ENCODE results near the gene CARMIL1. TPM values are rescaled to one million over a fixed set of nuclear protein-coding genes. Genes with fewer than 3 reads are reported as not detected.

CARMIL1 gene
- total RNA-seq, 1 donor from 2014 or later, result 30.4 TPM

- no peak overlapping the region for H3K27ac ChIP-seq
- H3K4me3 ChIP-seq, result no peak overlapping the region
- H3K27me3 ChIP-seq (ENCODE audit: low read depth), result no peaks in the 10 kb centered on the region
- ATAC-seq, result no peak
- no peaks in the 10 kb centered on the region for H3K9me3 ChIP-seq
- intact Hi-C loops (cut with DNase I), result no loop called here
- H3K4me1 ChIP-seq, result no peaks in the 10 kb centered on the region
- DNase-seq, result no peak
- H3K36me3 ChIP-seq, result no peaks in the 10 kb centered on the region
- TF ChIP-seq CTCF (IDR thresholded peaks at IDR 0.05), result no peak
Measured at GRCh38 chr6:25250878-25251277, 28.3 kb upstream of the CARMIL1 start.

DNA sequence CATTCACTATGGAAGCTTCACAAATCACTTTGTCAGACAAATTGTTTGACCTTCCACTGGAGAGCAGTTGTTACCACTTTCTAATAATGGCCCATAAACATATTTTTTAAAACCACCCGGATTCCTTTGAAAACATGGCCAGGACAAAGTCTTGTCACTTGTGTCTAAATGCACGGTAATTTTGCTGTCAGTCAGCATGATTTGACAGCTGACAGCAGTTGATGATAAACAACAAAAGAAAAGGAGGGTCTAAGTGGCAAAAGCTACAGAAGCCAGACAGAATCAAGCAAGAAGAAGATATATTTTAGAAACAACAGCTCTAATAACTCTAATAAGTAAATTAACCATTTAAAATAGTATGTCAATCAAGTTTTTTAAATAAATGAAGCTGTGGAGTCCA is 27.7 kb upstream of the CARMIL1 start:
- H3K36me3 ChIP-seq, result no peaks in the 10 kb centered on the region
- no peaks in the 10 kb centered on the region for H3K9me3 ChIP-seq
- intact Hi-C loops (cut with DNase I), result no loop called here
- ATAC-seq (no peak), DNase-seq (no peak)
- H3K4me3 ChIP-seq, result no peak overlapping the region
- H3K4me1 ChIP-seq, result no peaks in the 10 kb centered on the region
- H3K27ac ChIP-seq, result no peak overlapping the region
- no peak for TF ChIP-seq CTCF (IDR thresholded peaks at IDR 0.05)
- no peaks in the 10 kb centered on the region for H3K27me3 ChIP-seq (ENCODE audit: low read depth)

GRCh38 chr6:25253351-25253750 is 25.8 kb upstream of the CARMIL1 start:
- no peak for TF ChIP-seq CTCF (IDR thresholded peaks at IDR 0.05)
- Histone ChIP-seq H3K36me3 (no peaks in the 10 kb centered on the region), H3K4me1 (no peaks in the 10 kb centered on the region), H3K27me3 (ENCODE audit: low read depth) (no peaks in the 10 kb centered on the region), H3K9me3 (no peaks in the 10 kb centered on the region), H3K27ac (no peak overlapping the region), H3K4me3 (no peak overlapping the region)
- ATAC-seq (no peak), DNase-seq (no peak)
- intact Hi-C loops (cut with DNase I), result no loop called here

- Histone ChIP-seq H3K36me3 (no peaks in the 10 kb centered on the region), H3K27ac (no peak overlapping the region), H3K4me1 (no peaks in the 10 kb centered on the region), H3K9me3 (no peaks in the 10 kb centered on the region), H3K27me3 (ENCODE audit: low read depth) (no peaks in the 10 kb centered on the region), H3K4me3 (no peak overlapping the region)
- TF ChIP-seq CTCF (IDR thresholded peaks at IDR 0.05), result no peak
- no peak for ATAC-seq
- intact Hi-C loops (cut with DNase I), result no loop called here
- DNase-seq, result no peak
Measured at GRCh38 chr6:25254671-25255070, 24.5 kb upstream of the CARMIL1 start.

GRCh38 chr6:25257686-25258348 is 21.4 kb upstream of the CARMIL1 start:
- no peak for DNase-seq
- H3K27me3 ChIP-seq (ENCODE audit: low read depth), result no peaks in the 10 kb centered on the region
- ATAC-seq, result no peak
- H3K36me3 ChIP-seq, result no peaks in the 10 kb centered on the region
- intact Hi-C loops (cut with DNase I), result no loop called here
- no peak for TF ChIP-seq CTCF (IDR thresholded peaks at IDR 0.05)
- H3K27ac ChIP-seq, result no peak overlapping the region
- H3K9me3 ChIP-seq, result no peaks in the 10 kb centered on the region
- H3K4me3 ChIP-seq, result no peak overlapping the region
- no peaks in the 10 kb centered on the region for H3K4me1 ChIP-seq

All from lower lobe of right lung (tissue), 2 donors.